Astrocyte of the cerebellum (primary cell): ENCODE measurements around the gene MYOCOS.
A peak's percentile ranks its signal among the peaks of the same experiment; 100 is the strongest.

Source experiments
- DNase-seq: peaks from one replicate; pipeline ENCODE4 v3.0.0-alpha.2; 2011; ENCODE audit warnings: low read depth
- H3K4me3 ChIP-seq: 2 replicates; pipeline ENCODE4 v1.5.1; 2011; ENCODE audit warnings: mild to moderate bottlenecking, low read depth, low read length, moderate library complexity
- in situ Hi-C: cut with HindIII; loops from 2 replicates; pipeline ENCODE4 v1.10.0; 2017; ENCODE audit warnings: low sequenced_read_pairs
- TF ChIP-seq, protein P1 (sequence below): IDR thresholded peaks from 2 replicates; pipeline ENCODE4 v1.5.1; 2012; ENCODE audit warnings: low read length, low read depth, moderate library complexity, mild to moderate bottlenecking; ENCODE audit errors: missing control alignments

Gene MYOCOS

DNA sequence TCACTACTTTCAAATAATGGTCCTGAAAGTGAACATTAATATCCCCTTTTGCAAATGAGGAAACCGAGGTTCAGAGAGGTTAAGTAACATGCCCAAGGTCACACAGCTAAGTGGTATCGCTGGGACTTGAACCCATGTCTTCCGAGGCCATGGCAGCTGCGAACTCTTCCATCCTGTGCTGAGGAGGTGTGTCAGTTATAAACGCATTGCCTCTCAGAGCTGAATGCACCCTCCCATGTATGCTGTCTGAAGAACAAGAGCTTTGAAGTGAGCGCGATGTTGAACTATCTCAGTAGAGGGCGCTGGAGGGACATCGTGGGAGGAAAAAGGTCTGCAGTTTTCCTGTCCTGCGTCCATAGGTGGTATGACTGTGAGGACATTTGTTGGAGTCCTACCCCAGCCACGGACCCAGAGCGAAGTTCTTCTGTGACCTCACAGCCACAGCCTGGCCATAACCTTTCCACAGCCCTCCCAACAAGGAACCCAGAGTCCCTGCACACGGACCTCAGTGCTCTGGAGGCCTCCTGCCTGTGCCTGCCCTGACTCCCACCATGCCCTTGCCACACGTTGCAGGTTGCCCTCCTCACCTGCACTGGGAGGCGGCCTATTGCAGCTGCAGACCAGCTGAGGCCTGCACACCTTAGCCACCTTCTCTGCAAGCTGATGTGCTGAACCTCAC lies 22.9 kb downstream of the MYOCOS start:
- peak; percentile 65 for DNase-seq
- TF ChIP-seq, protein P1, sequence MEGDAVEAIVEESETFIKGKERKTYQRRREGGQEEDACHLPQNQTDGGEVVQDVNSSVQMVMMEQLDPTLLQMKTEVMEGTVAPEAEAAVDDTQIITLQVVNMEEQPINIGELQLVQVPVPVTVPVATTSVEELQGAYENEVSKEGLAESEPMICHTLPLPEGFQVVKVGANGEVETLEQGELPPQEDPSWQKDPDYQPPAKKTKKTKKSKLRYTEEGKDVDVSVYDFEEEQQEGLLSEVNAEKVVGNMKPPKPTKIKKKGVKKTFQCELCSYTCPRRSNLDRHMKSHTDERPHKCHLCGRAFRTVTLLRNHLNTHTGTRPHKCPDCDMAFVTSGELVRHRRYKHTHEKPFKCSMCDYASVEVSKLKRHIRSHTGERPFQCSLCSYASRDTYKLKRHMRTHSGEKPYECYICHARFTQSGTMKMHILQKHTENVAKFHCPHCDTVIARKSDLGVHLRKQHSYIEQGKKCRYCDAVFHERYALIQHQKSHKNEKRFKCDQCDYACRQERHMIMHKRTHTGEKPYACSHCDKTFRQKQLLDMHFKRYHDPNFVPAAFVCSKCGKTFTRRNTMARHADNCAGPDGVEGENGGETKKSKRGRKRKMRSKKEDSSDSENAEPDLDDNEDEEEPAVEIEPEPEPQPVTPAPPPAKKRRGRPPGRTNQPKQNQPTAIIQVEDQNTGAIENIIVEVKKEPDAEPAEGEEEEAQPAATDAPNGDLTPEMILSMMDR: peak; percentile 81
- in situ Hi-C loops: no loop called here
- H3K4me3 ChIP-seq: no peak overlapping the region

DNA sequence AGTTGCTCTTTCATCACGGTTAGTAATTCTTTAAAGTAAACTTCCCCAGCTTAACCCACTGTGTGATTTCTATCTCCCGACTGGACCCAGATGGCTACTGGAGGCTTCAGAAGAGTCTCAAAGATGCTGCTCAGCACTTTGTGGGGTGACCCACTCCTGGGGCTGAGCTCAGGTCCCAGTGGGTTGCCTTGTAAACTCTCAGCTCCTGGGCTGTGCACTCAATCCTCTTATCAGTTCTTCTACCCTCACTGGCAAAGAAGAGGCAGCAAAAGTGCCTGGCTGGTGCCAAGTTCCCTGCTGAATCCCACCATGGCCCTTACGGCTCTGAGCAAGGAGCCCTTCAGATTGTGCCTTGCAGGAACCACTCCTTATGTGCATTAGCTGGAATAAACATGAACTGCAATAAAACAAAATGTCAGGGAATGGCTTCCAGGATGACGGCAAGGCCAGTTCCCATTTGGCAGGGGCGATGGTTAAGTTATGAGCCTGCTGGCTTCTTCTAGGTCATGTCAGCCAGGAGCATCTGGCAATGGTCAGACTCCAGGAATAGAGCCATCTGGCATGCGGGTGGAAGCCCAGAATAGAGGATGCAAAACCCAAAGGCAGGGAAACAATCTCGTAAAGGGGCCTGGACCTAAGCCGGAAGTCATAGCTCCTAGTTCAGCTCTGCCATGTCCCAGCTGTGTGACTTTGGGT lies 23.7 kb downstream of the MYOCOS start:
- DNase-seq: peak; percentile 23
- H3K4me3 ChIP-seq: no peak overlapping the region
- in situ Hi-C loops: no loop called here
- TF ChIP-seq, protein P1: no peak

DNA sequence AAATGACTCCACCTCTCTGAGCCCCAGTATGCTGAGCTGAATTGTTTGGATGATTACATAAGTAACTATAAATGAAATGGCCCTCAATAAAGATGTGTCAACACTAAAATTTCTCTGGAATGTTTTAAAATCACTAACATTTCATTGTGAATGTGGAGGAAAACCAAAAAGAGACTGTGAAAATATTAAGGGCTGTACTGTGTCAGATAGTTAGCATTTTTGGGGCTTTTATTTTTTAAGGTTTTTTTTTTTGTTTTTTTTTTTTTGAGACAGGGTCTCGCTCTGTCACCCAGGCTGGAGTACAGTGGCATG lies 24.2 kb downstream of the MYOCOS start:
- H3K4me3 ChIP-seq: no peak overlapping the region
- TF ChIP-seq, protein P1: no peak
- in situ Hi-C loops: no loop called here
- no peak for DNase-seq

DNA sequence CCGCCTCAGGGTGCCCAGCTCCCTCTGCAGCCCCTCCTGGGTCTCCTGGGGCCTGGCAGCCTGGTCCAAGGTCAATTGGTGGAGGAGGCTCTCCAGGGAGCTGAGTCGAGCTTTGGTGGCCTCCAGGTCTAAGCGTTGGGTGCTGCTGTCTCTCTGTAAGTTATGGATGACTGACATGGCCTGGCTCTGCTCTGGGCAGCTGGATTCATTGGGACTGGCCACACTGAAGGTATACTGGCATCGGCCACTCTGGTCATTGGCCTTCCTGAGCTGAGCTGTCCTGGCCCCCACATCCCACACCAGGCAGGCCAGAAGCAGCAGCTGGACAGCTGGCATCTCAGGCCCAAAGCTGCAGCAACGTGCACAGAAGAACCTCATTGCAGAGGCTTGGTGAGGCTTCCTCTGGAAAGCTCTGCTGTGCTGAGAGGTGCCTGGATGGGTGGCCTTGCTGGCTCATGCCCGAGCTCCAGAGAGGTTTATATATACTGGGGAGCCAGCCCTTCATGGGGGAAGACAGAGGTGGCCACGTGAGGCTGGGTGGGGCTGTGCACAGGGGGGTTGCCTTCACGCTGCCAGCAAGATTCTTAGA lies 30.3 kb downstream of the MYOCOS start, which contains the start of gene MYOC:
Gene MYOC, minus strand, starts transcription at position 455 of the 589 bp plus-strand sequence. Its CDS starts 77 bp downstream, at position 378.
- in situ Hi-C loops: no loop called here
- TF ChIP-seq, protein P1: no peak
- no peak within 1 kb of the TSS for H3K4me3 ChIP-seq
- DNase-seq: no peak

DNA sequence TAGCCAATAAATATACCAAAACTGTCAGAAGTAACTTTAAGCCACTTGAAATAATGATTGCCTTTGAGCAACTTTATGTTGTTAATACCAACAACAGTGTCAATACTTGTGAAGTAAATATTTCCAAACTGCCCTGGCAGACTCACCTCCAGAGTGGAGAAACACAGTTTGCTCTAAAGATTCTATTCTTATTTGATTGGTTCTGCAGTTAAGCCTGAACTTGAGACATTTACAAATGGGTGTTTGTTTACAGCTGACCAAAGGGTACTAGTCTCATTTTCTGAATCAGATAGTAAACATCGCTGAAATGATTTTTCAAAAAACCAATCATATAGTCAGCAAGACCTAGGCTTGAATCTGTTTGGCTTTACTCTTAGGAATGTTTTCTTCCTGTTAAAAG lies 31.8 kb downstream of the MYOCOS start:
- no peak overlapping the region for H3K4me3 ChIP-seq
- DNase-seq: no peak
- in situ Hi-C loops: no loop called here
- TF ChIP-seq, protein P1: no peak

DNA sequence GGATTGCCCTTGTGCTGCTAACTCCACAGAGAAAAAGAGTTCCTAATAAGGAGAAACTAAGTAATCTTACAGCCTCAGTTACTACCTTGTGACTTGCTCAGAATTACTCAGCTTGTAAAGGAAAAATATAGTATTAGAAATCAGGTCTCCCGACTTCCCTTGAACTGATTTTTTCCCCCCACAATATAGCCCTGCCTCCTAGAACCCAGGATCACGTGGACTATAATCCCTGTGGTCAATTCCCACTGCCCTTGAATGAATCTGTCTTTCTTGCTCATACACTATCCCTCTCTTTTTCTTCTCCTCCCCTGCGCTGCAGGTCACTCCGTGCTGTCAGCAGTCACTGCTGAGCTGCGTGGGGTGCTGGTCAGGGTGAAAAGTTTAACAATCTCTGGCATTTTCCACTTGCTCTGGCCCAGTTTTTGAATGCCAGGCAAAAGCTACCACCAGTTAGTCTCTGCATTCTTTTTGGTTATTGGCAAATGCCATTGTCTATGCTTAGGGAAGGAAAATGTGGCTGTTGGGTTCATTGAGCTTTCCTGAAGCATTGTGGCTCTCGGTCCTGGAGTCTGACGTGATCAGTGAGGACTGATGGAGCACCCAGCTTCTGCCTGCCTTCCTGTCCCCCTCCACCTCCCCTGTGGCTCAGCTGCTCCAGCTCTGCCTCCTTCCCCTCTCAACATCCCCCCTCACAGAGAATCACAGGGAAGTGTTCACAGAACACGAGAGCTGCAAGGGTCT lies 32.3 kb downstream of the MYOCOS start:
- in situ Hi-C loops: no loop called here
- H3K4me3 ChIP-seq: no peak overlapping the region
- no peak for DNase-seq
- TF ChIP-seq, protein P1: no peak
